NCI-H446 treated with DMSO at 0.1 percent for 48 hours (cell line): ENCODE data around the gene SMYD3.

Experiments
- DNase-seq: peaks from one replicate; lab custom pipeline; 2025; lab: John Stamatoyannopoulos, UW

The SMYD3 gene

GRCh38 chr1:246176126-246177024 lies 330.7 kb downstream of the SMYD3 start:
- DNase-seq, result no peak

- DNase-seq, result no peak
Measured at GRCh38 chr1:246170574-246171261, 336.4 kb downstream of the SMYD3 start.

GRCh38 chr1:246169486-246169885 lies 337.6 kb downstream of the SMYD3 start:
- DNase-seq, result no peak

GRCh38 chr1:246169019-246169418 lies 338.1 kb downstream of the SMYD3 start:
- DNase-seq, result no peak

GRCh38 chr1:246166841-246167240 lies 340.2 kb downstream of the SMYD3 start:
- no peak for DNase-seq

GRCh38 chr1:246165826-246166709 lies 341.0 kb downstream of the SMYD3 start:
- no peak for DNase-seq

GRCh38 chr1:246164764-246165163 lies 342.3 kb downstream of the SMYD3 start:
- no peak for DNase-seq

- no peak for DNase-seq
Measured at GRCh38 chr1:246162560-246162959, 344.5 kb downstream of the SMYD3 start.

- peak; percentile 77 for DNase-seq
Measured at GRCh38 chr1:246161626-246162025, 345.5 kb downstream of the SMYD3 start.

- DNase-seq, result no peak
Measured at GRCh38 chr1:246160905-246161304, 346.2 kb downstream of the SMYD3 start.

- no peak for DNase-seq
Measured at GRCh38 chr1:246160374-246160773, 346.7 kb downstream of the SMYD3 start.

- DNase-seq, result no peak
Measured at GRCh38 chr1:246159279-246160227, 347.5 kb downstream of the SMYD3 start.

- DNase-seq, result no peak
Measured at GRCh38 chr1:246158131-246158530, 348.9 kb downstream of the SMYD3 start.

- DNase-seq, result no peak
Measured at GRCh38 chr1:246157516-246157915, 349.6 kb downstream of the SMYD3 start.

- no peak for DNase-seq
Measured at GRCh38 chr1:246156847-246157246, 350.2 kb downstream of the SMYD3 start.

- DNase-seq, result no peak
Measured at GRCh38 chr1:246155923-246156322, 351.2 kb downstream of the SMYD3 start.

- peak; percentile 67 for DNase-seq
Measured at GRCh38 chr1:246153796-246154212, 353.3 kb downstream of the SMYD3 start.

GRCh38 chr1:246152986-246153431 lies 354.1 kb downstream of the SMYD3 start:
- no peak for DNase-seq

- no peak for DNase-seq
Measured at GRCh38 chr1:246151796-246152434, 355.2 kb downstream of the SMYD3 start.

- no peak for DNase-seq
Measured at GRCh38 chr1:246149543-246149942, 357.5 kb downstream of the SMYD3 start.
